Hepatocyte (in vitro differentiated cells): Measurements from ENCODE around the gene PRKAR2A. TPM values are rescaled to one million over a fixed set of nuclear protein-coding genes. Genes with fewer than 3 reads are reported as not detected.

Experiments used
- DNase-seq: peaks from one replicate; pipeline ENCODE4 v3.0.0-alpha.2; 2016; ENCODE audit warnings: low spot score
- H2AFZ ChIP-seq: fragments of 200-600 bp; sonication (generic); 2 replicates; pipeline ENCODE4 v1.6.0; 2016; ENCODE audit warnings: antibody characterized with exemption, mild to moderate bottlenecking
- H3K27ac ChIP-seq: fragments of 200-600 bp; sonication (generic); 2 replicates; pipeline ENCODE4 v1.5.1; 2016; ENCODE audit warnings: mild to moderate bottlenecking
- H3K27me3 ChIP-seq: fragments of 200-600 bp; sonication (generic); 2 replicates; pipeline ENCODE4 v1.6.1; 2016
- H3K36me3 ChIP-seq: fragments of 200-600 bp; sonication (generic); replicated peaks from 2 replicates; pipeline ENCODE4 v1.5.1; 2016; ENCODE audit warnings: low read depth; ENCODE audit not compliant: insufficient read depth
- H3K4me1 ChIP-seq: fragments of 200-600 bp; sonication (generic); 2 replicates; pipeline ENCODE4 v1.5.1; 2016; ENCODE audit warnings: mild to moderate bottlenecking, moderate library complexity; ENCODE audit not compliant: insufficient read depth
- H3K4me2 ChIP-seq: fragments of 200-600 bp; sonication (generic); 2 replicates; pipeline ENCODE4 v1.6.0; 2016
- H3K4me3 ChIP-seq: fragments of 200-600 bp; sonication (generic); 2 replicates; pipeline ENCODE4 v1.5.1; 2016; ENCODE audit warnings: mild to moderate bottlenecking
- H3K79me2 ChIP-seq: fragments of 200-600 bp; sonication (generic); 2 replicates; pipeline ENCODE4 v1.6.0; 2017; ENCODE audit warnings: mild to moderate bottlenecking
- H3K9me2 ChIP-seq: fragments of 200-600 bp; sonication (generic); replicated peaks from 2 replicates; pipeline ENCODE4 v1.6.0; 2017; ENCODE audit warnings: mild to moderate bottlenecking; ENCODE audit not compliant: insufficient read depth
- H3K9me3 ChIP-seq: fragments of 200-600 bp; sonication (generic); 2 replicates; pipeline ENCODE4 v1.5.1; 2016; ENCODE audit warnings: low read depth, mild to moderate bottlenecking
- H4K20me1 ChIP-seq: fragments of 200-600 bp; sonication (generic); 2 replicates; pipeline ENCODE4 v1.6.0; 2016; ENCODE audit warnings: mild to moderate bottlenecking; ENCODE audit not compliant: insufficient read depth, poor library complexity, severe bottlenecking
- EZH2 ChIP-seq: fragments of 200-600 bp; sonication (generic); IDR thresholded peaks from 2 replicates; pipeline ENCODE4 v1.6.1; 2016; ENCODE audit warnings: antibody characterized with exemption, mild to moderate bottlenecking, borderline replicate concordance
- EZH2phosphoT487 ChIP-seq: fragments of 200-600 bp; sonication (generic); IDR thresholded peaks from one replicate; pipeline ENCODE4 v1.6.1; 2018; ENCODE audit warnings: antibody characterized with exemption, mild to moderate bottlenecking, low read depth, moderate library complexity; ENCODE audit not compliant: unreplicated experiment, severe bottlenecking
- WGBS: methylation state at CpG from one replicate; pipeline ENCODE4 v1.1.6; 2016; ENCODE audit warnings: low lambda C conversion rate; ENCODE audit errors: missing lambda C conversion rate; 5-methylcytosine and 5-hydroxymethylcytosine counted together
- polyA plus RNA-seq: library from polyadenylated mRNA; unstranded; fragments of >200 nt; fragmentation: Nextera tagmentation; extraction: Ambion mirVana; gene quantifications from 2 replicates; pipeline ENCODE4 v1.2.1, GENCODE V29; 2016
- total RNA-seq: library from RNA; depleted of rRNA; stranded (reverse); fragments of >200 nt; gene quantifications from 2 replicates; pipeline ENCODE4 v1.2.3, GENCODE V29; 2014
- TF ChIP-seq, protein P1 (sequence below): fragments of 200-600 bp; sonication (generic); IDR thresholded peaks from 2 replicates; pipeline ENCODE4 v1.5.1; 2016; ENCODE audit warnings: antibody characterized with exemption, mild to moderate bottlenecking; ENCODE audit not compliant: poor library complexity

Gene PRKAR2A
- total and polyA plus RNA-seq, 2 experiments from 2014 or later, result 9.0 to 33.9 TPM

DNA sequence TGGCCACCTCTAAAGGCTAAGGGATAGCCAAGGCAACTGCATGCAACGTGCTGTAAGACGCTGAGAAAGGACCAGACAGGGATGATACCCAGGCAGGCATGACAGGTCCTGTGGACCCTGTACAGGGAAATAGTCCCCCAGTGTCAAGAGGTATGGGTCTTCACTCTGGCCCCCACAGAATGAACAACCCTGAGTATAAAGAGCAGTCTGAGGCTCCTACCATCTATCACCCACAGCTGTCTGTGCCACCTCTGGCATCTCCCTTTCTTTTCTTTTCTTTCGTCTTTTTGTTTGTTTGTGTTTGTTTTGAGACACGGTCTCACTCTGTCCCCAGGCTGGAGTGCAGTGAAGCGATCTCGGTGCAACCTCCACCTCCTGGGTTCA, 32.3 kb upstream of the PRKAR2A start:
- 90% methylated on average over 6 of the region's 6 CpGs for WGBS

DNA sequence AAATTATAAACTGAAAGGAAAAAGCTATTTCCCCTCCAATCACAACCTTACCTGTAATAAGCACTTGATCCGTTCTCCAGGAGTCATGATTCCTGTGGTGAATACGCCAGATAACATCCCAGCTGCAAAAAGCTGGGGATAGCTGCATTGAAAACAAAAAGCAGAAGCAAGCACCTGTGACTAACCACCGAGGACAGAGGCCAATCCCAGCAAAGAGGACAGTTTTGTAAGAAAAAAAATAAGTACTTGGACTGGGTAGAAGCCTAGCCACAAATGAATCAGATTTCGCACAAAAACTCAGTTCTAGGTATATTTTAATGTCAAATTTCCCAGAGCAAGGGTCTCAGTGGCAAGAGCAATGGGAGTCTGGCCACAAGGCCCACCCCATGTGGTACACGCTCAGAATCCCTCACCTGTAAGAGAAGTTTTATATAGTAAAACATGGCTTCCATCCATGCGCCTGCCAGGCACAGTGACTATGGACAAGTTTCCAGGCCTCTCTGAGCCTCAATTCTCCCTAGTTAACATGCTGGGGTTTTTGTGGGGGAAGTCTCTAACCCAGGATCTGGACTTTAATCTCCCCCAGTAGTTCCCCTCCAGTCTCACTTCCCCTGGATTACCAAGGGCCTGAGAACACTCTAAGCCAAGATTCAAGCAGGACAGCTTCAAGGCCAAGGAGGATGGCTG, 31.8 kb upstream of the PRKAR2A start:
- Histone ChIP-seq H4K20me1 (no peaks in the 10 kb centered on the region), H3K4me1 (no peaks in the 10 kb centered on the region), H3K4me3 (no peak overlapping the region), H3K4me2 (no peak overlapping the region), H2AFZ (no peak overlapping the region), H3K27me3 (no peaks in the 10 kb centered on the region), H3K27ac (no peak overlapping the region), H3K9me3 (no peaks in the 10 kb centered on the region), H3K36me3 (no peaks in the 10 kb centered on the region), H3K9me2 (no peaks in the 10 kb centered on the region), H3K79me2 (peaks cover 2% of the 10 kb centered on the region)
- TF ChIP-seq EZH2 (no peak), EZH2phosphoT487 (no peak)
- TF ChIP-seq, protein P1, sequence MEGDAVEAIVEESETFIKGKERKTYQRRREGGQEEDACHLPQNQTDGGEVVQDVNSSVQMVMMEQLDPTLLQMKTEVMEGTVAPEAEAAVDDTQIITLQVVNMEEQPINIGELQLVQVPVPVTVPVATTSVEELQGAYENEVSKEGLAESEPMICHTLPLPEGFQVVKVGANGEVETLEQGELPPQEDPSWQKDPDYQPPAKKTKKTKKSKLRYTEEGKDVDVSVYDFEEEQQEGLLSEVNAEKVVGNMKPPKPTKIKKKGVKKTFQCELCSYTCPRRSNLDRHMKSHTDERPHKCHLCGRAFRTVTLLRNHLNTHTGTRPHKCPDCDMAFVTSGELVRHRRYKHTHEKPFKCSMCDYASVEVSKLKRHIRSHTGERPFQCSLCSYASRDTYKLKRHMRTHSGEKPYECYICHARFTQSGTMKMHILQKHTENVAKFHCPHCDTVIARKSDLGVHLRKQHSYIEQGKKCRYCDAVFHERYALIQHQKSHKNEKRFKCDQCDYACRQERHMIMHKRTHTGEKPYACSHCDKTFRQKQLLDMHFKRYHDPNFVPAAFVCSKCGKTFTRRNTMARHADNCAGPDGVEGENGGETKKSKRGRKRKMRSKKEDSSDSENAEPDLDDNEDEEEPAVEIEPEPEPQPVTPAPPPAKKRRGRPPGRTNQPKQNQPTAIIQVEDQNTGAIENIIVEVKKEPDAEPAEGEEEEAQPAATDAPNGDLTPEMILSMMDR, result no peak
- no peak for DNase-seq
- 92% methylated on average over 6 of the region's 6 CpGs for WGBS

More for the DNA sequence above, 32.3 kb upstream of the PRKAR2A start:
- no peaks in the 10 kb centered on the region for H3K4me1 ChIP-seq
- H2AFZ ChIP-seq, result no peak overlapping the region
- TF ChIP-seq EZH2phosphoT487, result no peak
- TF ChIP-seq, protein P1, result no peak
- TF ChIP-seq EZH2, result no peak
- H3K36me3 ChIP-seq, result no peaks in the 10 kb centered on the region
- H3K4me3 ChIP-seq, result no peak overlapping the region
- H3K9me3 ChIP-seq, result no peaks in the 10 kb centered on the region
- DNase-seq, result no peak
- H3K4me2 ChIP-seq, result no peak overlapping the region
- H3K27me3 ChIP-seq, result no peaks in the 10 kb centered on the region
- no peak overlapping the region for H3K27ac ChIP-seq
- no peaks in the 10 kb centered on the region for H4K20me1 ChIP-seq
- H3K9me2 ChIP-seq, result no peaks in the 10 kb centered on the region
- H3K79me2 ChIP-seq, result peaks cover 2% of the 10 kb centered on the region

DNA sequence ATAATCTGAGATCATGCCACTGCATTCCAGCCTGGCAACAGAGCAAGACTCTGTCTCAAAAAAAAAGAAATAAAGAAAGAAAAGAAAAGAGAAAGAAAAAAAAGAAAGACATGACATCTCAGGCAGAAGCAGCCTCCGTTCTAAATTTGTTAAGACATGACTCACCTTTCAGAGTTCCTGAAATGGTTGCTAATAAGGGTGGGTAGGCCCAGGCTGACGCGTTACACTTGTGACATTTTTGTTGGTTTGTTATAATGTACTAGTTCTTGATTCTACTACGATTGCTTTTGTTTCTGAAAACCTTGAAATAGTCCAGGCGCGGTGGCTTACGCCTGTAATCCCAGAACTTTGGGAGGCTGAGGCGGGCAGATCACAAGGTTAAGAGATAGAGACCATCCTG, 30.0 kb upstream of the PRKAR2A start:
- H3K27me3 ChIP-seq, result no peaks in the 10 kb centered on the region
- H3K4me3 ChIP-seq, result no peak overlapping the region
- peaks cover 2% of the 10 kb centered on the region for H3K79me2 ChIP-seq
- no peak overlapping the region for H2AFZ ChIP-seq
- H3K4me2 ChIP-seq, result no peak overlapping the region
- H3K4me1 ChIP-seq, result no peaks in the 10 kb centered on the region
- 96% methylated on average over 8 of the region's 8 CpGs for WGBS
- H3K36me3 ChIP-seq, result no peaks in the 10 kb centered on the region
- no peak overlapping the region for H3K27ac ChIP-seq
- no peak for DNase-seq
- no peaks in the 10 kb centered on the region for H3K9me3 ChIP-seq
- H3K9me2 ChIP-seq, result no peaks in the 10 kb centered on the region
- no peak for TF ChIP-seq EZH2
- TF ChIP-seq, protein P1, result no peak
- TF ChIP-seq EZH2phosphoT487, result no peak
- no peaks in the 10 kb centered on the region for H4K20me1 ChIP-seq
